HG02571 (cell line): Measurements from ENCODE around the gene CRELD2.

Experiments used
- ATAC-seq: cut with Tn5 transposase; IDR thresholded peaks from one replicate; pipeline ENCODE4 v1.9.1; 2021; ENCODE audit warnings: mild to moderate bottlenecking, moderate library complexity; ENCODE audit not compliant: unreplicated experiment

The CRELD2 gene

GRCh38 chr22:49928555-49929210 is 10.2 kb downstream of the CRELD2 start:
- ATAC-seq, result no peak

GRCh38 chr22:49929211-49929979 is 11.0 kb downstream of the CRELD2 start:
- ATAC-seq, result peak; percentile 39

- ATAC-seq, result no peak
Observed at GRCh38 chr22:49929994-49930575, 11.7 kb downstream of the CRELD2 start.

GRCh38 chr22:49930596-49931412 is 12.4 kb downstream of the CRELD2 start:
- ATAC-seq, result no peak

- no peak for ATAC-seq
Observed at GRCh38 chr22:49933236-49934159, 15.1 kb downstream of the CRELD2 start.

GRCh38 chr22:49934160-49934890 is 15.9 kb downstream of the CRELD2 start:
- no peak for ATAC-seq

GRCh38 chr22:49934891-49935557 is 16.6 kb downstream of the CRELD2 start:
- no peak for ATAC-seq

- ATAC-seq, result no peak
Observed at GRCh38 chr22:49935561-49935960, 17.1 kb downstream of the CRELD2 start.

- peak; percentile 52 for ATAC-seq
Observed at GRCh38 chr22:49936018-49936972, 17.9 kb downstream of the CRELD2 start.

GRCh38 chr22:49936973-49937757 is 18.7 kb downstream of the CRELD2 start:
- no peak for ATAC-seq

- ATAC-seq, result no peak
Observed at GRCh38 chr22:49937758-49938564, 19.5 kb downstream of the CRELD2 start.

GRCh38 chr22:49938565-49939136 is 20.2 kb downstream of the CRELD2 start:
- no peak for ATAC-seq

- no peak for ATAC-seq
Observed at GRCh38 chr22:49941507-49942316, 23.3 kb downstream of the CRELD2 start.

- no peak for ATAC-seq
Observed at GRCh38 chr22:49942565-49943404, 24.4 kb downstream of the CRELD2 start.
